HG02884 (cell line): ENCODE results near the gene FARS2.
A peak's percentile ranks its signal among the peaks of the same experiment; 100 is the strongest.

ENCODE experiments used
- ATAC-seq: cut with Tn5 transposase; IDR thresholded peaks from one replicate; pipeline ENCODE4 v1.9.1; 2021; ENCODE audit warnings: mild to moderate bottlenecking, moderate library complexity; ENCODE audit not compliant: unreplicated experiment

Gene FARS2

DNA sequence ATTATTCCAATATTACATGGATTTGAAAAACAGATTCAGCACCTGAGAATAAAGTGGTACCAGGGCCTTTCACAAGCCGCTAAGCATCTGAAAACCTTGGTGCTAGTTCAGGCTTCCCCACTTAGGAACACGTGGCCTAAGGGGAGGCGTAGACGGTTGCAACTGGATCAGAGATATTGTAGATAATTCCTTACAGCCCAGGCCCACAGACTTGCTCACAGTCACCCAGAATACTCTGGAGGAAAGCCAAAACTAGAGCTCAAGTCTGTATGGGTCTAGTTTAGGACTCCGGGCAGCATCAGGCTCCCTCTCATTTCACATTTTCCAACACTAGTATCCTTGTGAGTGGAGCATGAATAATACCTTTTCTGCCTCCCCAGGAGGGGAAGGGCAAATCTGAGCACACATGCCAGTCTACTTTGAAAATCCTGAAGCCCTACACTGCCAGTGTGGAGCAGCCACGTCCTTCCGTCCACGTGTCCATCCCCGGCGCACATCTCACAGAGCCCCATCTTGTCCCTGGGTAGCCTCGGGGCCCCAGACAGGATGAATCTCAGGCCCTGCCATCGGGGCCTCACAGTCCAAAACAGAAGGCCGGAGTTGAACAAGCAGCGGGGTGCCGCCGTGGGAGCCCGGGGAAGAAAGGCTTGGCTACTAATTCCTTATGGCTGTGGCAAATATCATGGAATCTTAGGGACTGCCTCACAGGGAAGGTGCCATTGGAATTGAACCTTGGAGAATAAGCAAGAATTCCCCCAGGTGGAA lies 446.1 kb downstream of the FARS2 start:
- no peak for ATAC-seq

DNA sequence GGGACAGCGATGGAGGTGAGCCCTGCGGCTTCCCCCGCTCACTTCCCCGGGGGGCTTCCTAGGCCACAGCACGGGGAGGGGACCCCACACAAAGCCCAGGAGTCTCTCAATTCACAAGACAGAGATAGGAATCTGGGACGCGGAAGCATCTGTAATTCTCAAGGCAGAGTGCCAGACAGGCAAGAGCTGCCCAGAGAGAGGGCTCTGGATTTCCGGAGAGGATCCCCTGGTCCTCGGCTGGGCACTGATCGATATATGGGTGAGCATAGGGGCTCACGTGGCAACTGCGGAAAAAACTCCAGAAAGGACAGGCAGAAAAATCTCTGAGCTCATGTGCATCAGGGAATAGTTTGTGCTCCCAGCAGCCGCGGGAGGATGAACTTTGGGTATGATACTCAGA lies 449.2 kb downstream of the FARS2 start:
- no peak for ATAC-seq

DNA sequence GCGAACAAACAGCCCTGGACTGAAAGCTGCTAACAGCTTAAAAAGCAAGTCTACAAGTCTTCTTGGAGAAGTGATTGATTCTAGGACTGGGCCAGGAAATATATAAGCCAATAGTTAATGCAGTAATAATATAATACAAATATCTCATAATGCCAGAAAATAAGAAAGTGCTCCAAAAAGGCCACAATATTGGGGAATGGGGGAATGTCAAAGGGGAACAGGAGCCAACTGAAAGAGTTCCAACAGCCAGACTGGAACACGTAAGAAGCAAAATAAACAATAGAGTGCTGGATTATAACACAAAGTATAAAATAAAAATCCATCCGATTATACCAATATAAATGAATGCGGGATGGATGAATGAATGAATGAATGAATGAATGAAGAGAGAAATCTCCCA lies 449.6 kb downstream of the FARS2 start:
- ATAC-seq, result no peak

DNA sequence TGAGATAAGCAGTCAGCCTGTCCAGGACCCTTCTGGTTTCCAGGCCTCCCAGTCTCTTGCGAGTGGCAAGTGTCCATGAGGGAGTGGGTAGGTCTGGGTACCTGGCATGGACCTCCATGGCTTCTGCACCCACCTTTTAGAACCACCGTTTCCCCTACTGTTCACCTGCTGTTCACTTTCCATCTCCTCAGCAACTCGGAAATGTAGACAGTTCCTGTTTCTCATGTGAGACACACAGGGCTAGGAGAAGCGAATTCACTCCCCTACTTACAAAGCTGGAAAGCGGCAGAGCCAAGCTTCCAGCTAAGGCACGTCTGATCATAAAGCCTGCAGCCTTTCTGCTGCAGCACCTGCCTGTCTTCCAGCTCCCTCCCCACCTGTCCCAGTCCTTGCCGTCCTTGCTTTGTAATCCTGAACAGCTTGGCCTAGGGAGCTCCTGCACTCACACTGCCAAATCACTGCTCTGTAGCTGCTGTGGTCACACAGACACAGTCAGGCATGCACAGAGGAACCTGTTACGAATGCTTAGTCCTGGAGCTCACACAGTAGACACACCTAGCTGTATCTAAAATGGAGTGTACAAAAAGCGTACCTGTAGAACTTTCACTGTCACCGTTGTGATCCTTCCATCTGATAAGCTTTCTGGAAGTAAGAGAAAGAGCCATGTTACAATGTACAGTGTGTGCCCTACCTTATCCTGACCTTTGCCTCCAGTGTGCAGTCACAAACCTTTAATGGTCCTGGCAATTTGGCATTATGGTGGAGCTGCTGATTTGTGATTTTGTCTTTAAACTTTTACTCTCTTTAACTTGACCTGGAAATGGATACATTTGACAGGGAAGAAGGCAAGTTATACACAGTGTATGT lies 451.3 kb downstream of the FARS2 start:
- no peak for ATAC-seq

DNA sequence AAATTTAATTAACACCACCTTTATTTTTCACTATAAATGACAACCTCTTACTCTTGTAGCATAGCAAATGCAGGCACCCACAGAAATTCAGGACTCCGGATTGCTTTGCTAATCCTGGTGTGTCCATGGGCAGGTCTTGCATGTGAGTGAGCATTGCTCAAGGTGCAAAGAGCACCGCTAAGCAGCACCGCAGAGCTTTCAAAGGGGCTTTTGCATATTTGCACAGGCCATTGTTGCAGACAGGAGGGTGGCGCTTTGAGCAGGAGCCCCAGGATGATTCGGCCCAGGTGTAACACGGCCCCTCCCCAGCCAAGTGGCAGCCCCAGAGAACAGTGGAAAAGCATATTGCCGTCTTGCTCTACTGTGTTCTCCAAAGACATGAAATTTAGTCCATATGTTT lies 452.2 kb downstream of the FARS2 start:
- no peak for ATAC-seq

DNA sequence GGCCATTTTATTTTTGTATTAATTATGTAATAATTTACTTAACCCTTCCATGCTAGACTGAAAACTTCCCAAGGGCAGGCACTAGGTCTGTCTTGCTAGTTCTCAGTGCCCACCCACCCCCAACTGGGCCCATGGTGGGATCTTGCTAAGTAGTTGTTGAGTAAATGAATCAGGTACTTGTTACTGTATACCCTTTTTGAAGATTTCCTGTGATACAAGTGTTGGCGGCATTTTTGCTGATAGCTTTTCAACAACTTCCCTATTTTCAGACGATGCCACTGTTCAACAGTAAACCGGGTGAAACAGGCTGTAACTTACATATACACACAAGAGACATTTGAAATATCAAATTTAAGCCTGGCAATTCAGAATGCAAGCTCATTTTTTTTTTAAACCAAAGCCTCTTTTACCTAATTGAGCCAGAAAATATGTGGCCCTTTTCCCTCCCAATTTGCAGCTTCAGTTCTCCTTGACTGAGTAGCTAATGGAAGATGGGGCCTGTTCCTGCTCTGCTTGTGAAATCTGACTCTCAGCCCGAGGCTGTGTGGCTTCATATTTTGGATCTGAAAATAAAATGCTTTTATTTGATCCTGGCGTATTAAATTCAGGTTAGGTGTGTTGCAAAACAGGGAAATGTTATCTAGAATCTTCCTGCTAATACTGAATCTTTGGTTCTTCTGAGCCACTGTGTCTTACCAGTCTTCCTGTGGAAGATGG lies 457.1 kb downstream of the FARS2 start:
- no peak for ATAC-seq

DNA sequence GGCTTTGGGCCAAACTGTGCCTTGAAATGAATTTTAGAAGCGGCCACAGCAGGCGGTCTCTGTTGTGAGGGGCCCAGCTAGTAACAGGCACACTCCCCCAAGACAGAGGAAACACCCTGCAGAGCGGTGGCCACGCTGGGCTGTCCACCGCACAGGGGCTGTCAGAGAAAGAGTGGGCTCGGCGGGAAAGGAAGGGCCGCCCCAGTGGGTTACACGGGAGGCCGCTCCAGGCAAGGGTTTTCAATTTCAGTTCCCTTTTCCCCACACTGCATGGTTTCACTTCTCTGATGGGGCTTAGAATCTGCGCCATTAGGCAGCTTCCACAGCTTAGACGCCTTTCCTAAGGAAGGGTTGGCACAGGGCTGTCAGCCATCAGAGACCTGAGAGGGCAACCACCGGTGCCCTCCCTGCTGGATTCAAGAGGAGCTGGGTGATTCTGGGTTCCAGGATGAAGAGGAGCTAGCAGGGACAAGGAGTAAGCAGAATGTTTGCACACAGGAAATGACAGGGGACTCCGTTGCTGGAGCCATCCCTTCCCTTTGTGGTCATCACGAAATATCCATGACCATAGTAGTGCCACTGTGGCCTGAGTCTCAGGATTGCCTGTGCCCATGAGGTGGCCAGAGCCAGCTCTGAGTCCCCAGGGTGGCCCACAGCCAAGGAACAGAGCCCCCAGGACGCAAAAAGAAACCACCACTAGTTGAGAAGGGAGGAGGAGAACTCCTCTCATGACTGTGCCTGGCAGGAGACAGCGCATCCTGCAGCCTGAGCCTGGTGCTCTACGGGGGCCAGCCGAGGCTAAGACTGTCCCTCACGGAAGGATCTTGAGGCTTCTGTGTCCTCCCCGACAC lies 462.8 kb downstream of the FARS2 start:
- peak; percentile 96 for ATAC-seq

DNA sequence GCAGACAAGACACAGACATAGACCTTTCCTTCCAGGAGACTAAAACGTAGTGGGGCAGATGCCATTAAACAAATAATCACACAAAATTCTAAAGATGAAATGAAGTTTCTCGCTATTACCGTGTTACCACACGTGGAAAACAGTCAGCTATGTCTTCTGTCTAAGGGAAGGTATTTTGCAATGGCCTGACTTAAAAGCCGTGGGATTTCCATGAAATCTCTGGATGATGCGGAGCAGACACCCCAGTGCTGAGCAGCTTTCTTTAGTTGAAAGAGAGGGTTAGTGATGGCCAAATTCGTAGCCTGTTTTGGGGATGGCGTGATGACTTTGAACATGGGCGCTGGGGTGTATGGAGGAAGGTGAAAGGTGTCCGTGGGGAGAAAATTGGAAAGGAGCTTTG lies 463.6 kb downstream of the FARS2 start:
- no peak for ATAC-seq

DNA sequence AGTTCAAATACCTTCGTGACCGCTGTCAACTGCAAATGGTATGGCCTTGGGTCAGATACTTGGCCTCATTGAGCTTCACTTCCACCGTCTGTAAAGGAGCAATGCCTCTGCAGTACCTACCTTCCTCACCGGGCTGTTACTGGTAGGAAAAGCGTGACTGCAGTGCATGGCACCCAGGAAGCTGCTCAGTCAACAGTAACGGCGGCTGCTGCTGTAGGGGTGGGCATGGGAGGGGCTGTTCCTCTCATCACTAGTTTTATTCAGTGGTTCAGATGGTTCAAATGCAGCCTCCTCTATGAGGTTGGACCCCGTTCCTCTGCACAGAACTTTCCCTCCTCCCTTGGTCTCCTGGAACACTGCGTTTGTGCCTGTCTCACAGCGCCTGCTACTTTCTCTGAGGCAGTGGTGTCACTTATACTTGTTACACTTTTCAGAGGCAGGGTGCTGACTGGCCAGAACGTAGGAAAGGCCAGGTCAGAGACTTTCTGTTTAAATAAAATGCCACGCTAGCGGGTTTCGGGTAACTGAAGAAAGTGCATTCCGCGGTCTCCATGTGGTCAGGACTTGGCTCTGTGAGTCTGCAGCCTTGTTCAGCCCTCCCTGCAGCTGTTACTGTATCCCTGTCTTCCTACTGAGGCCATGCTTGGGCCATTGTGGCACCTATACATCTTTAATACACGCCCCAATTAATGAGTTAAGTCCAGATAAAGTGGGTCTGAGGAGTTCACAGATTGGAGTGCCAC lies 465.8 kb downstream of the FARS2 start:
- ATAC-seq, result no peak

DNA sequence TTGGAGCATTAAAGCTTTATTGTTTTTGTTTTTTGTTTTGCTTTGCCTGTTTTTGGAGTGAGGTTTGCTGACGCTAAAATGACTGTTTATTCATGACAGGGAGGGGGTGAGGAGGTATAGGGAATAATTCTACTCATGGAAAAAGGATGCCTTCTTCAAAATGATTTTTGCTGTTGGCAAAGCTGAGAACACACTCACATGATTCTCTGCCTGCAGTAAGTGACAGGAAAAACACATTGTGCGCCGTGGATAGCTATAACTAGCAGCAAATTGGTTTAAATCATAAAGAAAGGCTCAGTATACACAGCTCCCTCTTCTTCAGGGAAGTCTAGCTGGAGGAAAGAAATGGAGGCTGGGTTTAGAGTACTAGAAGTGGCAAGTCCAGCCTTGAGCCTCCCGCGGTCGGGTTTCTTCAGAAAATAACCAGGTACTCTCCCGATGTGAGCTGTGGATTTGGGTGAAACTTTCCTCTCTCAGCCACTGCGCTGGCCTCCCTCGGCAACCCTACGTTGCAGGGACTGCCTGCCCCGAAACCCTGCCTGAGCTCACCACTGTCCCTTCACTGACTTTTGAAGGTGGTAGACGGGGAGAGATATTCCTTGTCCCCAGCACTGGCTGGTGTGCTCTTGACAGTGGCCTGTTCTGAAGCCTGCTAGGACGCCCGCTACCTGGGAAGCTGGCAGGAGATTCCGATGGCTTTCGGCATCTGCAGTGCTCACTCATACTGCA lies 467.2 kb downstream of the FARS2 start:
- no peak for ATAC-seq

DNA sequence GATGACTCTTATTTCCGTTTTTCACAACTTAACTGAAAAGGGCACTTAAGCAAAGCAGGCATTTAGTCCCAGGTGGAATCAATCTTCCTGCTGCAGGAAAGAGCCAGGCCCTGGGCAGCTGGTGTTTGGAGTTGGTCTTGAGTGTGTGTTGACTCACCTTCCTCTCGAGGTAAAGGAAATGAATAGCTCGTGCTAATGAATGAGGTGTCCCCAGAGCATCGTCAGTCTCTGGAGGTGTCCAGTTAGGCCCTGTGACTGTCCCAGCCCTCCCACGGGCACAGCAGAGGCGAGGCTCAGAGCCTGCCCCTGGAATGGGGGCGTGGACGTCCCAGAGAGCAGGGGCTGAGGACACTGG lies 467.7 kb downstream of the FARS2 start:
- ATAC-seq, result no peak

DNA sequence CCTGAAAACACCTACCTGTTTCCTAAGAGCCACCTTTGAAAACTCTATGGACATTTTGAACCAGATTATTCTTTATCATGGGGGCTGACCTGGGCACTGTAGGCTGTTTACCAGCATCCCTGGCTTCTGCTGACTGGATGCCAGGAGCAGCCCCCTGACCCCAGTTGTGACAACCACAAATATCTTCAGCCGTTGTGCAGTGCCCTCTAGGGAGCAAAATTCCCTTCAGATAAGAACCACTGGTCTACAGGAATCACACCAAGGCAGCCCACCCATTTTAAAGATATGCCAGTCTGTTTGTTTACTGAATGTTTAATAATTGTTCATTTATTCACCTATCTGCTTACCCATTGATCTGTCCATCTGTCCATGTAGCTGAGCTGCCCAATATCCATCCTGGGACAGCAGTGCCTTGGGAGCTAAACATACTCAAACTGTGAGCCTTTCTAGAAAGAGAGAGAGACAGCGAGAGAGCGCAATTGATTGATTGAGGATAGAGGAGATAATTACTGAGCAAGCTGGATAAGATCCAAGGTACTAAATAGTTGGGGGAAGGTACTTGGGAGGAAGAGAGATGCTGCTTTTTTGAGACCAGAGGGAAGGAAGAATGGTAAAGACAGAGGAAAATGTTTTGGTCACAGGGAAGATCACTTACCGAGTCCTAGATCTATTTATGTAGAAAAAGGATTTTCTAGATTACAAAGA lies 468.7 kb downstream of the FARS2 start:
- ATAC-seq, result no peak

DNA sequence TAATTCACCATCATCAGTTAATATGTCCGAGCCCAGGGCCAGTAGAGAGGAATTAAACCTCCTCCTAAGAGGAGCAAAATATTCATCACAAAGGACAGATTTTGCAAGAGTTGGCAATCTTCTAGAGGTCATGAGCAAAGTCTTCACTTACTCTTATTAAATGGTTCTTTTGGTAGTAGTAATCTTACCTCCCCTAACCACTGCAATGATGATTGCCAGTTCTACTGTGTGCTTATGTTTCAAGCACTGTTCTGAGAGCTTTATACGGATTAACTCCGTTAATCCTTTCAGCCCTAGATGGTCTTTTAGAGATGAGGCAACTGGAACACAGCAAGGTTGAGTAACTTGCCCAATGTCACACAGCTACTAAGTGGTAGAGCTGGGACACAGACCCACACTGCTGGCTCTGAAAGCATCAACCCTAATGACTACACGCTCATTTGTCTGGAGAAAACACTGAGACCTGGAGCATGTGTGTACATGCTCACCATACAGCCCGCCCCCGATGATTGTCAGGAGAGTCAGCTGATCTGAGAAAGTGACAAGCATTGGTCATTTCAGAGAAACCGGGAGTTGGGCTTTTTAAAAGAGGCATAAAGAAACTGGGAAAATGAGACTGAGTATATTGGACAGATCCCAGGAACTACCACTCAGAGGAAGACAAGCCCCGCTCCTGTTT lies 469.4 kb downstream of the FARS2 start:
- ATAC-seq, result no peak

DNA sequence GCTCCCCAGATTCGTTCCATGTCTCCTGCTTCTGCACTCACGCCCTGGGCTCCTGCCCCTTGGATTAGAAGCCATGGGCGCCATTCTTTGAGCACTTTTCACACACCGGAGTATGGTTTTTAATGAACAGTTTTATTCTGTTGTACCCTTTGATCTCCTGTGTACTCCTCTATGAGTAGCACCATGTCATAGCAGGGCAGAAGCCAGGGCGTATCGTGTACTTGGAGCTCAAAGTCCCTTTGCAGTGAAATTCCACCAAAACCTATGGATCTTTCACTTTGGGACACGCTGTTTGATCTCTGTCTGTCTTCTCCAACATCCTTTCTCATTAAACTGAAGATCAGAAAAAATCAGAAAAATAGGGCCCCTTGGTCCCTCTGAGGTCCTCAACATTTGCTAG lies 470.1 kb downstream of the FARS2 start:
- ATAC-seq, result no peak

DNA sequence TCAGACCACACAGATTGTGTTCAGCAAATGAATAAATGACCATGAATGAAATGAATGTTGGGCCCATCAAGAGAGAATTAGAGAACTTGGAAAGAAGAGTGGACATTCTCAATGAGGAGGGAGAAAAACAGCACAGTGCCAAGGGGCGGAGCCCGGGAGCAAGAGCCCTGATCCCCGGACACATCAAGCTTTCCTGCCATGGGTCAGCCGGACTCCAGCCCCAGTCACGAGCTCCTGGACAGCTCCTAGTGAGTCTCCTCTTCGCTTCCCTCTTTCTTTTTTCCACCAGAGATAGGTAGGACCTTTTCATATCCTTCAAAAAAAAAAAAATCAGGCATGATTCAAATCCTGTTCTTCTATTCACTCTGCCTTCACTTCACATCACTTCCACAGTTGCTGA lies 471.2 kb downstream of the FARS2 start:
- no peak for ATAC-seq

DNA sequence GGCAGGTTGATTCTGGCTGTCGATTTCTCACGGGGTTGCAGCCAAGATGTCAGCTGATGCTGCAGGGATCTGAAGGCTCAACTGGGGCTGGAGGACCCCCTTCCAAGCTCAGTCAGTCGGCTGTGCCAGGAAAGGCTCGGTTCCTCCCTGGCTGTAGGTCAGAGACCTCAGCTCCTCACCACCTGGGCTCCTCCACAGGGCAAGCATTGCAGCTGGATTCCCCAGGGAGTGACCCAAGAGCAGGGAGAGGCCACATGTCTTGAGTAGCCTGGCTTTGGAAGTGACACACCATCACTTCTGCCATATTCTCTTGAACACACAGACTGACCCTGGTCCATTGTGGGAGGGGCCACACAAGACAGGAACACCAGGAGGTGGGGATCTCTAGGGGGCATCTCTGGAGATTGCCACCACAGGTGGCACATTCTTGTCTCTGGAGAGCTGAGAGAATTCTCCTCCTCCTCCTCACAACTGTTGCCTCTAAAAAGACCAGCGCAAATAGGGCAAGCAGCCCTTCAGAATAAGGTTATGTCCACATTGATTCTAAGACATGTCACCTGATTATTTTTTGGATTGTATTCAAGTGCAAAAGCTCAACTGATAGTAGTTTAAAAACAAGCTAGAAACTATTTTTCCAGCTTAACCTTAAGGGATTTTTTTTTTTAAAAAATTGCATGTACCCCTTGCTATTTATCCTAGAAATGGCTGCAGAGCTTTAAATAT lies 474.9 kb downstream of the FARS2 start:
- no peak for ATAC-seq

DNA sequence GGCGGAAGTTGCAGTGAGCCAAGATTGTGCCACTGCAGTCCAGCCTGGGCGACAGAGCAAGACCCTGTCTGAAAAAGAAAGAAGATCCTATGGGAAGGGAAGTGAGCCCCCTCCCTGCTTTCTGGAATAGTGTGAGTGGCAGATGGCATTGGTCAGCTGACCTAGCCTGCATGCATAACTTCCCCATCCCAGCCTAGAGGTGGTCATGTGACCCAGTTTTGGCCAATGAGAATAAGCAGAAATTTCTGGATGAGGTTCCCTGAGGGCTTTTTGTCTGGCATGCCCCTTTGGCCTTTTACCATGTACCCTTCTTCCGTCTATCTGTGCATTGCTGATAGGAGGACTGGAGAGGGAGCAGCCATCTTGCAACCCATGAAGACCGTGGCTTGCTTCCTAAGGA lies 476.1 kb downstream of the FARS2 start:
- no peak for ATAC-seq

DNA sequence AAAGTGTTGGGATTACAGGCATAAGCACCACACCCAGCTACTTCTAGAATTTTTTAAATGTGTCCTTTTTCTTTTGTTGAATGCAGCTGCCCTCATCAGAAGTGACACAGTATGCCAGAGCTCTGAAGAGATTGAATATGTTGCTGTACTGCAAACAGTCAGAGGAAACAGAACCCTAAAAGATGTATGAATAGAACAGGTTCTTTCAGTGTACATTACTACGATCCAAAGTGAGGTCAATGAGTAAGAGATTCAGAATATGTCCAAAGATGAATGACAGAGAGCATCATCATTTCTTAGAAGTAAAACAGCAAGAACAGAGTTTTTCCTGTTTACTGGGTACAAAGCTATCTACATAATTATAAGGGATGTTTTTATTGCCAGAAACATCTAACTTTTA lies 476.9 kb downstream of the FARS2 start:
- no peak for ATAC-seq
